Embryonic facial prominence (tissue), 1 donor: ENCODE results near the gene STAC3.
A peak's percentile ranks its signal among the peaks of the same experiment; 100 is the strongest.

Experiments
- DNase-seq: peaks from one replicate; pipeline ENCODE4 v3.0.0-alpha.2; 2016; ENCODE audit errors: extremely low spot score

The STAC3 gene

DNA sequence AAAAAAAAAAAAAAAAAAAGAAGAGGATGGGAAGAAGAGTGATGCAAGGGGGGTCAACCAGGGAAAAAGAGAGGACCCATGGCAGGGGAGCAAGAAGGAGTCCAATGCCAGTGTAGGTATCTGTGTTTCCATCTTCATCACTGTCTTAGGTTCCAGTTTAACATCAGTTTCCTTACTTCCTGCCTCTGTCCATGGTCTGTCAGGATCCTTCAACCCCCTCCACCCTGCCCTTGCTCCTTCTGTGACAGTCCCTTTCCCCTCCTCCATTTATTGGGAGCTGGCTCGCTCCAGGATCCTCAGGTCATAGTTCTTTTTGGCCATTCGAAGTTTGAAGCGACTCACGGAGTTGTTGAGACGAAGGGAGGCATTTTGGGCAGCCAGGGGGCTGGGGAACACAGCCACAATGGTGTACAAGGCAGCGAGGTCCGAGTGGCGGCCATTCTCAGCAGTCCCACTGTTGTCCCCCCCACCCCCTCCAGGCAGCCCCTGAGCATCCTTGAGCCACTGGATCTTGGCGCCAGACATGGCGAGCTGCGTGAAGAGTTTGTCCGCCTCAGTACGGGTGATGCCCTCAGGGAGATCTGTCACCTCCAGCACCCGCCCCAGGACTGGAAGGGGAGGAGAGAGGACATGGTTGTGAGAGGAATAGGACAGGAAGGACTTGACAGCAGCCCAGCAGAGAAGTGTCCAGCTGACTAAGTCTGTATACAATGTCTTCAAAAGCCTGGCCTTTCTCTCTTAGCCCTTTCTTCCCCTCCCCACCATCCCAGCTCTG lies 3.7 kb upstream of the STAC3 start:
- no peak for DNase-seq

DNA sequence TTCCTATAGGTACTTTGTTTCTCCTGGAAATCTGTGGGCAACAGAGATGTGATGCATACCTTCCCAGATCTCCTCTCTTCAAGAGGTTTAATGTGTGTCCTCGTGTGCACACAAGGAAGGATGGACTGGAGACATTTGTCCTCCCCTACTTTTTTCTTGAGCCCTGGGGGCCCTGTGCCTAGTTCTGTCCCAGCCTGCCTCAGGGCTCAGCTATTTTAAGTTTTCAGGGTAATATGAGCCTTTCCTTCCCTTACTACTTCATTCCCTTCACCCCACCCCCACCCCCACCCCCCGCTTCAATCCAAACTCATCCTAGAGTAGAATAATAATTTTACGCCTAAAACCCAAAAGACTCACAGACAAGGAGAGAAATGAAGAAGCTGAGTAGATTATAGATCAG lies 446 bp downstream of the STAC3 start:
- DNase-seq: no peak

- no peak for DNase-seq
These were observed 1.8 kb downstream of the STAC3 start for GRCh38 chr12:57248934-57249742.

GRCh38 chr12:57247041-57247440 lies 3.9 kb downstream of the STAC3 start:
- DNase-seq: no peak

GRCh38 chr12:57244312-57244696 lies 6.7 kb downstream of the STAC3 start:
- DNase-seq: no peak

GRCh38 chr12:57243521-57244311 lies 7.3 kb downstream of the STAC3 start:
- no peak for DNase-seq

DNA sequence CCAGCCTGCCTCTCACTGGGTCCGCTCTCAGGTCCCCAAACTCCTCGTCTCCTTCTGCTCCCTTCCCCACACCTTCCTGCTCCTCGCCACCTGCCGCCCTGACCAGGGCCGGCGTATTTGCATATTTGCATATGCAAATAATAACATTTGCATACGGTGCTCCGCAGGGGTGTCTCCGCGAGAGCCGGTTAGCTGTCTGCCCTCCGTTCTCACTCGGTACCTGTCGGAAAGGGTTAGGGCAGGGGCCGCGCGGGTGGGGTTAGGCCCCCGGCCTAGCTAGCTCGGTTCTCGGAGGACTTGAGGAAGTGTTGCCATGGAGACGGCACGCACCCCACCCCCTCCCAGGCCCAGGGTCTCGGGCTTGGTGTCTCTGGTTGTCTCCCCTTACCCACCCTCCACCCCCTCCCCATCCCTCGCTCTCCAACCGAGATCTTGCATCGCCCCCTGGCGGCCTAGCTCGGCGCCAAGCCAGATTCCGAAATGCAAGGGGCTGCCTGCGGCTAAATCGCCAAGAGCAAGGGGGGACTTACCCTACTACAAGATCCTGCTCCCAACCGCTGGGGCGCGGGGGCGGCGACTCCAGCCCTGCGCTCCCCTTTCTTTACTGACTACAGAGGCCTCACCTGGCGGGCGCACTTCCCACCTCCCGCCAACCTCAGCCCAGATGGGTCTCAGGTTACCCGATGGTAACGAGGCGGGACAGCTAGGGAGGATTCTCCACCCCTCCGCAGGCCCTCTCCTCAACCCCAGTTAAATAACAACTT lies 8.1 kb downstream of the STAC3 start:
- no peak for DNase-seq

DNA sequence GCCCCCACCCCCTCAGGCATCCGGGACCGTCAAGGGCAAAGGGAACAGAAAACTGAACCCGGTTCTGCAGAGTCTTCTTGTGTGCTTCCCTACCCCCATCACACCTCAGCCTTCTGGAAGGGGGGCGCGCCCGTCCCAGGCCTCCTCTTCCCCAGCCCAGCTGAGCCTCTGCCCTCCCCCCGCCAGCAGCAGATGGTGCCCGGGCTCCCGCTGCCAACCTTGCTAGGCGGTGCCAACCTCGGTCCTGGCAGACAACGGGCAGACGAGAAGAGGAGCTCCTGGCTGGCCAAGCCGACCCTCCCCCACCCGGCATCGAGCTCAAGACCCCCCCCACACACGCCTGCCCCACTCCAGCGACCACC lies 8.7 kb downstream of the STAC3 start:
- no peak for DNase-seq

GRCh38 chr12:57241402-57242310 lies 9.3 kb downstream of the STAC3 start:
- no peak for DNase-seq

GRCh38 chr12:57240926-57241401 lies 10.0 kb downstream of the STAC3 start:
- DNase-seq: no peak

- DNase-seq: no peak
These were observed 10.7 kb downstream of the STAC3 start for GRCh38 chr12:57240066-57240921.

GRCh38 chr12:57239587-57240065 lies 11.4 kb downstream of the STAC3 start:
- DNase-seq: no peak

DNA sequence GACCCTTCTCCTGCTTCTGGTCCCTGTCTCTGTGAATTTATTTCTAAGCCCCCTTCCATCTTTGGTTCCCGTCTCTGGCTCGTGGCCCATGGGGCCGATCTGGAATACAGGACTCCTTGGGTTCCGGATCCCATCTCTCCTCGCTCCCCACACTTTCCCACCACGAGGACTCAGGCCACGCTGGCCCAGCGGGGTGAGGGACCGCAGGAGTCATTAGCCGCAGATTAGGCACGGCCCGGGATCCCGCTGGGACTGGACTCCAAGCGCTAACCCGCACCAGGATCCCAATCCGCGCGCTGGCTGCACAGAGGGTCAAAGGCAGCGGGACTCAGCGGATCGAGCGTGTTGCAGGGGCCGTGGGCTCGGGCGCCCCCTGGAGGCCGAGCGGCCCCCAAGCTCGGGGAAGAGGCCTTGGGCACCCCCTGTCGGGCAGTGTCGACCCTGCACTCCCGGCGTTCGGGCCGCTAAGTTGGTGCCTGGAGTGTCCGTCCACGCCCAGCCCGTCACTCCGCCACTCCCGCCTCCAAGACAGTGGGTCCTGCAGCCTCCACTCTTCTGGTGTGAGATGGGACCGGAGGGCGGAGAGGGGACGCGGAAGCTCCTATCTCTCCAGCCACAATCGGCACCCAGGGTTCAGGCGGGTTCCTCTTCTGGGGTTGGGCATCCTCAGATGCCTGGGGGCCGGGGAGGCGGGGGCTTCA lies 12.0 kb downstream of the STAC3 start:
- DNase-seq: peak; percentile 54

DNA sequence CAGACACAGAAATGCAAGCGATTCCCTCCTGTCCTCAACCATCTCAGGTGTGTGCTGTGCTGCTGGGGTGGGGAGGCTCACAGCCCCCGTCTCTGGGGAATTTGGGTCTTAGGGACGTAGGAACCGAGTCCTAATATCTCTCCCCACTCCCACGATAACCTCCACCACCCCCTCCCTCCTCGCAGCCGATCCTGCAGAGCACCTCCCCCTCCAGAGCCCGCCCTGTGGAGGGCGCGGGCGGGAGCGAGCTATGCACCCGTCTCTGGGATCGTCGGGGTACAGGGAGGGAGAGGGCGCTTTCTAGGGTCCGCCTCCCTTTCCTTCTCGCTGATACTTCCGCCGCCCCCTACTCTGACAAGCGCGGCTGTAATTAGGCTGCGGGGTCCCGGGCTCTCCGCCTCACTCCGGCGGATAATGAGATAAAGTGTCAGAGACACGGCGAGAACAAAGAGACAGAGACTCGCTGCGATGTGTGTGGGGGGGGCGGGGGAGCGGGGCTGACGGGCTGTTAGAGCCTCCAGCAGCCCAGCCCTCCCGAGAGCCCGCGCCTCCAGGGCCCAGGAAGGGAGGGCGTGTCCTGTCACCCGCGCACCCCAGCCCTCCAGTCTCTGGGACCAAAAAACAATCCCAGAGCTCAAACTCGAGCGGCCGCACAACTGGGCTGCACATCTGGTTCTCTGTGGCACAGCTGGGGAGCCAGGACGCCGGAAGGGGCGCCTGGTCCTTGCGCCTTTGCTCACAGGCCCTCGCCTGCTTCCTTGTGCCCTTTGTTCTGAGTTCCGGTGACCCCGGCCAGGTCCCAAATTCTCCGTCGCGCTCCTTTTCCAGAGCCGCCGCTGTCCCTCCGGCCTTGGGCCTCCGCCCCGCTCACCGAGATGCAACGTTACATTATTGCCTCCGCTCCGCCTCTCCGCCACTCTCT lies 12.8 kb downstream of the STAC3 start:
- DNase-seq: no peak

DNA sequence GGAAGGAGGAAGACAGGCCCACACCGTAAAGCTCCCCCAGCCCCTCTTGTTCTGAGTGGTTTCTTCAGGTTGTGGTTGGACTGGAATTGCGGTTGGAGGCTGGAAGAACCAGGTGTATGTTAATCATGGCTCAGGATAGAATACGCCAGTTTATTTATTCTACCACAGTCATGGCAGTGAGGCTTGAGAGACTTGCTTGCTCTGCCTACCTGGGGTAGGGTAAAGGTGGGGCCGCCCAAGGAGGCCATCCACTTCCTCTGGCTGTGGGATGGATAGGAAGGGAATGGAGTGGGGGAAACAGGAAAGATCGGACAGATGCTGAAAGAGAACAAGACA lies 13.4 kb downstream of the STAC3 start:
- no peak for DNase-seq

GRCh38 chr12:57236925-57237595 lies 13.9 kb downstream of the STAC3 start:
- DNase-seq: no peak
